Measurements from ENCODE around the gene ANO2. TPM values are rescaled to one million over a fixed set of nuclear protein-coding genes. Genes with fewer than 3 reads are reported as not detected.

The ANO2 gene
- polyA plus RNA-seq, 2 donors, result 1.3 to 1.4 TPM

DNA sequence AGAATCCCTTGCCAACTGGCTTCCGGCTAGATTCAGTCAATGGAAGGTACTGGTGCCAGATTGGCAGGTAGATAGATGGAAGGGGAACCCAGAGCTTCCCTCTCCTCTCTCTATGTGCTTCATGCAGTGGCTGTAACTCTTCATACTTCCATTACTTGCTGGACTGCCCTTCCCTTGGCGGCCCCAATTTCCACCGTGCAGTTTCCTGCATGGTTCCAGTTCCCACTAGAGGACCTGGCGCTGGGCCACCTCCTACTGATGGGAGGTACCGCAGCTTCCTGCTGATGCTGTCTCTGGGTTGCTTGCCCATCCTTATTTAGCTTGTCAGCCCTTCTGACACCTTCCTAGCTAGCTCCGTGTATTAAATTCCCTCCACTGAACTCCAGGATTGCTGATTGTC, 226.4 kb downstream of the ANO2 start:
- no peak overlapping the region for H3K27ac ChIP-seq (ENCODE audit: low read depth in 2 of 2, low read length in 1 of 2)
- H3K4me1 ChIP-seq (ENCODE audit: control insufficient read depth in 2 of 2, insufficient read depth in 2 of 2, low read length in 1 of 2), result no peaks in the 10 kb centered on the region
- WGBS, 2 donors, result 64 to 65% methylated on average over 6 of the region's 6 CpGs
- no peaks in the 10 kb centered on the region for H3K36me3 ChIP-seq (ENCODE audit: control insufficient read depth in 2 of 2, insufficient read depth in 2 of 2, low read length in 1 of 2)
- no peaks in the 10 kb centered on the region for H3K9me3 ChIP-seq (ENCODE audit: control insufficient read depth in 2 of 2, insufficient read depth in 1 of 2, low read depth in 1 of 2, low read length in 1 of 2)
- H3K4me3 ChIP-seq (ENCODE audit: low read depth in 1 of 2, low read length in 2 of 2), result no peak overlapping the region
- H3K27me3 ChIP-seq (ENCODE audit: control insufficient read depth in 1 of 2, insufficient read depth in 2 of 2, low read length in 2 of 2), result no peaks in the 10 kb centered on the region

DNA sequence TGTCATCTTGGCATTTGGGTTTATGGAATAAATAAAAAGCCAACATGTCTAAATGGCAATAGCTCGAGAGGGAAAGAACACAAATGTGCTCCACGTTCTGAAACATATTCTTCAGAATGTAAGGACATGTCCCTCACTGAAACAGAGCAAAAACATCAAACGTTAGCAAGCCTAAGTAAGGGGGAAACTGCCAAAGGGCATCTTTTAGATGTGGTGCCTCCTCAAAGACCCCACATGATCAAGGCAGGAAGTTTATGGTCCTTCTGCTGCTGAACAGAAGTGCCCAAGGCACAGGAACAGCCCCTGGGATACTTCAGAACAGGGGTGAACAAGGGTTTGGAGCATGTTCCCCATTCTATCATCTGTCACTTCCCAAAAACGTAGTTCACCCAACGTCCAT, 227.0 kb downstream of the ANO2 start:
- Histone ChIP-seq H3K27ac (ENCODE audit: low read depth in 2 of 2, low read length in 1 of 2) (no peak overlapping the region), H3K36me3 (ENCODE audit: control insufficient read depth in 2 of 2, insufficient read depth in 2 of 2, low read length in 1 of 2) (no peaks in the 10 kb centered on the region), H3K4me1 (ENCODE audit: control insufficient read depth in 2 of 2, insufficient read depth in 2 of 2, low read length in 1 of 2) (no peaks in the 10 kb centered on the region), H3K4me3 (ENCODE audit: low read depth in 1 of 2, low read length in 2 of 2) (no peak overlapping the region), H3K27me3 (ENCODE audit: control insufficient read depth in 1 of 2, insufficient read depth in 2 of 2, low read length in 2 of 2) (no peaks in the 10 kb centered on the region), H3K9me3 (ENCODE audit: control insufficient read depth in 2 of 2, insufficient read depth in 1 of 2, low read depth in 1 of 2, low read length in 1 of 2) (no peaks in the 10 kb centered on the region)
- 59 to 63% methylated on average over 5 of the region's 5 CpGs for WGBS, 2 donors

DNA sequence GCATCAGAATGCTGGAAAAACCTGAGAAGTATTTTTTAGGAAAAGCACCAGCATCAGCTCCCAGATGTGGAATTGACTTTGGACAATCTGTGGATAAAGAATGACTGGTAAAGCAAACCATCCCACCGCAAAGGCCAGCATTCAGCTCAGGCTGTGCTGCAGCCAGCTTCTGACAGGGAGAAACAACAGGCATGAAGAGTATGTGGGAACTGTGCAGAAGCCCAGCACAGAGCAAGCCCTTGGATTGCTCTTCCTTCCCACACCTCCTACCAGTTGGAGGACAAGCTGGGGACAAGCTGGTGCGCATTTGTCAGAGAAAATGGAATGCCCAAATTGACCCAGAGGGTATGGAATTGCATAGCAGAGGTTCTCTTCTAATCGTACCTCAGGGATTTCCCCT, 228.1 kb downstream of the ANO2 start:
- H3K4me1 ChIP-seq (ENCODE audit: control insufficient read depth in 2 of 2, insufficient read depth in 2 of 2, low read length in 1 of 2), result no peaks in the 10 kb centered on the region
- WGBS, 2 donors, result 61 to 71% methylated on average over 3 of the region's 3 CpGs

DNA sequence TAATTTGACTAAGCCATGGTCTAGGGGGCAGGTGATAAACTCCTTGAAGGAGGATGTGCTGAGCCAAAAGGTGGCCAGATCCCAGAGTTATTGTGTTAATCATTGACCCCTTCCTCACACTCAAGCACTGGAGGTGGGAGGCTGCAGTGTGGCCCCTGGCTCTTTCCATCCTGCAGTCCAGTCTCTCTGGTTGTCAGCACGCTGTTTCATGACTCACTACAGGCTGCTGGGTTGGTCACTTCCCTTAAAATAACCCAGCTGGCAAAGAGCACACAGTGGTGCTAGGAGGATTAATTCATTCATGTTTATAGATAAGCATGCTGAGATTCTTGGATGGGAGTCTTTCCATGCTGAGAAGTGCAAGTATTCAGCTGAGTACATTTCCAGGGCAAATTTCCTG, 228.9 kb downstream of the ANO2 start:
- 54 to 56% methylated on average over 1 of the region's 1 CpG for WGBS, 2 donors
- Histone ChIP-seq H3K36me3 (ENCODE audit: control insufficient read depth in 2 of 2, insufficient read depth in 2 of 2, low read length in 1 of 2) (no peaks in the 10 kb centered on the region), H3K4me3 (ENCODE audit: low read depth in 1 of 2, low read length in 2 of 2) (no peak overlapping the region), H3K27me3 (ENCODE audit: control insufficient read depth in 1 of 2, insufficient read depth in 2 of 2, low read length in 2 of 2) (no peaks in the 10 kb centered on the region), H3K9me3 (ENCODE audit: control insufficient read depth in 2 of 2, insufficient read depth in 1 of 2, low read depth in 1 of 2, low read length in 1 of 2) (no peaks in the 10 kb centered on the region), H3K27ac (ENCODE audit: low read depth in 2 of 2, low read length in 1 of 2) (no peak overlapping the region), H3K4me1 (ENCODE audit: control insufficient read depth in 2 of 2, insufficient read depth in 2 of 2, low read length in 1 of 2) (no peaks in the 10 kb centered on the region)

More for the DNA sequence above, 228.1 kb downstream of the ANO2 start:
- Histone ChIP-seq H3K27me3 (ENCODE audit: control insufficient read depth in 1 of 2, insufficient read depth in 2 of 2, low read length in 2 of 2) (no peaks in the 10 kb centered on the region), H3K4me3 (ENCODE audit: low read depth in 1 of 2, low read length in 2 of 2) (no peak overlapping the region), H3K9me3 (ENCODE audit: control insufficient read depth in 2 of 2, insufficient read depth in 1 of 2, low read depth in 1 of 2, low read length in 1 of 2) (no peaks in the 10 kb centered on the region), H3K36me3 (ENCODE audit: control insufficient read depth in 2 of 2, insufficient read depth in 2 of 2, low read length in 1 of 2) (no peaks in the 10 kb centered on the region), H3K27ac (ENCODE audit: low read depth in 2 of 2, low read length in 1 of 2) (no peak overlapping the region)

DNA sequence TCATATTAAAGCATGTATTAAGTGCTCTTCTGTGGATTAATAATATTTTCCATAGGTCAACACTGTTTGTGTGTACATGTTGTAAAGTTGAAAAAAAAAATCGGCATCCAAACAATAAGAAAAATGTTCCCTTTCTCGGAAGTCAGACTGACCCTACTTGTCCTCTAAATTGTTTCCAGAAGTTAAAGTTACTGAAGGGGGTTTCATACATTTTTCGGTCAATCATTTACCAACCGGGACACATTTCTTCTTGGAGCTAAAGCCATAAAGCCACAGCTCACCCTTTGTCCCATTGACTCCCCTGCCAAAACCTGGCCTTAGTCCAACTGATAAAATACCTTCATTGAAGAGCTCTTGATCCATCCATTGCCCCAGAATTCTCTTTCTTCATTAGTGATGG, 230.0 kb downstream of the ANO2 start:
- Histone ChIP-seq H3K4me3 (ENCODE audit: low read depth in 1 of 2, low read length in 2 of 2) (no peak overlapping the region), H3K36me3 (ENCODE audit: control insufficient read depth in 2 of 2, insufficient read depth in 2 of 2, low read length in 1 of 2) (no peaks in the 10 kb centered on the region), H3K27ac (ENCODE audit: low read depth in 2 of 2, low read length in 1 of 2) (no peak overlapping the region), H3K4me1 (ENCODE audit: control insufficient read depth in 2 of 2, insufficient read depth in 2 of 2, low read length in 1 of 2) (no peaks in the 10 kb centered on the region), H3K9me3 (ENCODE audit: control insufficient read depth in 2 of 2, insufficient read depth in 1 of 2, low read depth in 1 of 2, low read length in 1 of 2) (no peaks in the 10 kb centered on the region), H3K27me3 (ENCODE audit: control insufficient read depth in 1 of 2, insufficient read depth in 2 of 2, low read length in 2 of 2) (no peaks in the 10 kb centered on the region)
- WGBS, 2 donors, result 57 to 58% methylated on average over 4 of the region's 4 CpGs

DNA sequence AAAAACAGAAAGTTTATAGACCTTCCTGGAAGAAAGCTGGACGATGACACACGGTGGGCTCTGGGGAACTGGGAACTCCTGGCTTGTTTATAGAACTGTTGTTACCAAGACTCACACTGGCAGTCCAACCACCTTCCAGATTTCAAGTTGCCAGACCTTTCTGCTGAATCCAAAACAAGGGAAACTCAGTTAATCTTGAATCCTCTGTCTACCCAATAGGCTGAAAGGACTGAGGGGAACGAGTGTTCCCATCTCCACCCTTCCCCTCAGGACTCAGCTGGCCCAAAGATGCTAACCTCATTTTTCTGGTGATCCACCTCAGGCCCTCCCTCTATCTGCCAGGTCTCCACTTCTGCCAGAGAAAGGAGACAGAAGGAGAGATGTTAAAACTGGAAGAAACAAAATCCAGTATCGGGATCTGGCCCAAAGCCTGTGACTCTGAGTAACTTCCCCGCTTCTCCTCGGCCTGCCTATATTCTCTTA, 231.4 kb downstream of the ANO2 start:
- Histone ChIP-seq H3K9me3 (ENCODE audit: control insufficient read depth in 2 of 2, insufficient read depth in 1 of 2, low read depth in 1 of 2, low read length in 1 of 2) (no peaks in the 10 kb centered on the region), H3K4me3 (ENCODE audit: low read depth in 1 of 2, low read length in 2 of 2) (no peak overlapping the region), H3K4me1 (ENCODE audit: control insufficient read depth in 2 of 2, insufficient read depth in 2 of 2, low read length in 1 of 2) (no peaks in the 10 kb centered on the region), H3K27me3 (ENCODE audit: control insufficient read depth in 1 of 2, insufficient read depth in 2 of 2, low read length in 2 of 2) (no peaks in the 10 kb centered on the region), H3K36me3 (ENCODE audit: control insufficient read depth in 2 of 2, insufficient read depth in 2 of 2, low read length in 1 of 2) (no peaks in the 10 kb centered on the region), H3K27ac (ENCODE audit: low read depth in 2 of 2, low read length in 1 of 2) (no peak overlapping the region)
- 78 to 85% methylated on average over 6 of the region's 6 CpGs for WGBS, 2 donors

DNA sequence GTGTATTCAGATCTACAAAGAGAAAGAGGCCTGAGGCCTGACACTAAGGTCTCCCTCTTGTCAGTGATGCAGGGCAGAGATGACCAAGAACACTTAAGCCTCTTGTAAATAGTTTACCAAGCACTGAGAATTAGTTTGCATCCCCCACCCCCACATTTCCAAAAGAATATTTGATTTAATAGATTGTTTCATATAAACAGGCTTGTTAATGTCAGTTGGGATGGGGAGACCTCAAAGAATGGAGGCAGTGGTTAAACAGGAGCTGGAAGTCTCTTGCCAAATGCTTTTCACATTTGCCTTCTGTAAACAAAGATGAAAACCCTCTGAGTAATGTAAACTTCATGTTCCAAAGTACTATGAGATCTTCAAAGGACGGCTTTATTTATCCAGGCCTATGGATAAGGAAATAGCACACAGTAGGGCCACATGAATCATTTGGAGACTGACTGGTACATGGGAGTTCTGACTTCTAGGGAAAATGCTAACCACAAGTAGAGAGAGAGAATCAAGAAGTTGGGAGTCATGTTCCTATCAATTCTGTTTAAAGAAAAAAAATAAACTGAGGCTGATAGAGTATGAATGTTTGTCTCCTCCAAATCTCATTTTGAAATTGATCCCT, 234.7 kb downstream of the ANO2 start:
- H3K36me3 ChIP-seq (ENCODE audit: control insufficient read depth in 2 of 2, insufficient read depth in 2 of 2, low read length in 1 of 2), result no peaks in the 10 kb centered on the region
- WGBS, 2 donors, result 78% methylated on average over 1 of the region's 1 CpG
- no peak overlapping the region for H3K27ac ChIP-seq (ENCODE audit: low read depth in 2 of 2, low read length in 1 of 2)
- no peaks in the 10 kb centered on the region for H3K27me3 ChIP-seq (ENCODE audit: control insufficient read depth in 1 of 2, insufficient read depth in 2 of 2, low read length in 2 of 2)
- no peaks in the 10 kb centered on the region for H3K4me1 ChIP-seq (ENCODE audit: control insufficient read depth in 2 of 2, insufficient read depth in 2 of 2, low read length in 1 of 2)
- no peak overlapping the region for H3K4me3 ChIP-seq (ENCODE audit: low read depth in 1 of 2, low read length in 2 of 2)
- no peaks in the 10 kb centered on the region for H3K9me3 ChIP-seq (ENCODE audit: control insufficient read depth in 2 of 2, insufficient read depth in 1 of 2, low read depth in 1 of 2, low read length in 1 of 2)

DNA sequence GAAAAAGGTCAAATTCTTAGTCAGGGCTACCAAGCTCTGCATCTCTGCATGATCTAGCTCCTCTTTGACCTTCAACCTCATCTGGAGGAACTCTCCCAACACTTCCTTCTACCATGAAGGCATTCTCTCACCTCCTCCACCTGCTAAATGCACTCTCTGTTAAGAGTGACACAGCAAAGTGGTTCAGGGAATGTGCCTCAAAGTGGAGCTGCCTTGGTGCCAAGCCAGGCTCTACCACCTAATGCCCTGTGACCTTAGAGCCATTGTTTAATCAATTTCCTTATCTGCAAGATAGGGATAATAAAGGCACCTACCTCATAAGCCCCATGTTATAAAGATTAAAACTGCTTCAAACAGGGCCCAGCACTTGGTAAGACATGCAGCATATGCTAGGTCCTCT, 236.7 kb downstream of the ANO2 start:
- Histone ChIP-seq H3K27me3 (ENCODE audit: control insufficient read depth in 1 of 2, insufficient read depth in 2 of 2, low read length in 2 of 2) (no peaks in the 10 kb centered on the region), H3K27ac (ENCODE audit: low read depth in 2 of 2, low read length in 1 of 2) (no peak overlapping the region), H3K4me1 (ENCODE audit: control insufficient read depth in 2 of 2, insufficient read depth in 2 of 2, low read length in 1 of 2) (no peaks in the 10 kb centered on the region), H3K4me3 (ENCODE audit: low read depth in 1 of 2, low read length in 2 of 2) (no peak overlapping the region), H3K9me3 (ENCODE audit: control insufficient read depth in 2 of 2, insufficient read depth in 1 of 2, low read depth in 1 of 2, low read length in 1 of 2) (no peaks in the 10 kb centered on the region), H3K36me3 (ENCODE audit: control insufficient read depth in 2 of 2, insufficient read depth in 2 of 2, low read length in 1 of 2) (no peaks in the 10 kb centered on the region)

DNA sequence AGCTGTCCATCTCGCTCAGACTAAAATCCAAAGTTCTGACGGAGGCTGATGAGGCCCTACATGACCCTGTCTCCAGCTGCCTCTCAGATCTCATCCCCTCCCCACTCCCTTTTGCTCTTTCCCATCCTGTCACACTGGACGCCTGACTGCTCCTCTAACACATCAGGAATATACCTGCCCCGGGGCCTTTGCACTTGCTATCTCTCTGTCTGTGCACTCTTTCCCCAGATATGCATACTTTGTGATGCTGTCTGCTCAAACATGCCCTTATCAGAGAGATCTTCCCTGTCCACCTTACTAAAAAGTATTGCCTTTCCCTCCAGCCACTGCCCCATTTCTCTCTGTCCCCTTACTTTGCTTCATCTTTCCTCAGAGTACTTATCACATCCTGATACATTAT, 238.8 kb downstream of the ANO2 start:
- 93% methylated on average over 4 of the region's 4 CpGs for WGBS, 2 donors
- no peaks in the 10 kb centered on the region for H3K4me1 ChIP-seq (ENCODE audit: control insufficient read depth in 2 of 2, insufficient read depth in 2 of 2, low read length in 1 of 2)

DNA sequence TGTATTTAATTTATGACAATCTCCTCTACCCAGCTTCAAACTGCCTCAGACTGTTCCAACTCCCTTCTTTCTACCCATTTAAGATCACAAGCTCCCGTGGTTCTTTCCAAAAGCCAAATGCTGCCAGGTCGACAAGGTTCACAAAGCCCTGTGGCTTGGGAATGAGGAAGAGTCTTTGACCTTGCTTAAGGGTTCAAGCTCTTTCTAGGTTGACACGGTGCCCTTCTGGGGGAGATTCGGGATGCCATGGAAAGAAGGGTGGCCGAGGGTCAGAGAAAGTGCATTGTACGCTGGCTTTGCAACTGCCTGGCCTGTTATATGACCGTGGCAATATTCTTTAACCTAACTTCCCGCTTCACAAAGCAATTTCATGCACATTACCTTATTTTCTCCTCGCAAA, 239.3 kb downstream of the ANO2 start:
- H3K4me3 ChIP-seq (ENCODE audit: low read depth in 1 of 2, low read length in 2 of 2), result no peak overlapping the region
- no peaks in the 10 kb centered on the region for H3K9me3 ChIP-seq (ENCODE audit: control insufficient read depth in 2 of 2, insufficient read depth in 1 of 2, low read depth in 1 of 2, low read length in 1 of 2)
- no peak overlapping the region for H3K27ac ChIP-seq (ENCODE audit: low read depth in 2 of 2, low read length in 1 of 2)
- 81 to 89% methylated on average over 9 of the region's 9 CpGs for WGBS, 2 donors
- no peaks in the 10 kb centered on the region for H3K27me3 ChIP-seq (ENCODE audit: control insufficient read depth in 1 of 2, insufficient read depth in 2 of 2, low read length in 2 of 2)
- H3K36me3 ChIP-seq (ENCODE audit: control insufficient read depth in 2 of 2, insufficient read depth in 2 of 2, low read length in 1 of 2), result no peaks in the 10 kb centered on the region
- no peaks in the 10 kb centered on the region for H3K4me1 ChIP-seq (ENCODE audit: control insufficient read depth in 2 of 2, insufficient read depth in 2 of 2, low read length in 1 of 2)

More for the DNA sequence above, 238.8 kb downstream of the ANO2 start:
- Histone ChIP-seq H3K27ac (ENCODE audit: low read depth in 2 of 2, low read length in 1 of 2) (no peak overlapping the region), H3K4me3 (ENCODE audit: low read depth in 1 of 2, low read length in 2 of 2) (no peak overlapping the region), H3K27me3 (ENCODE audit: control insufficient read depth in 1 of 2, insufficient read depth in 2 of 2, low read length in 2 of 2) (no peaks in the 10 kb centered on the region), H3K36me3 (ENCODE audit: control insufficient read depth in 2 of 2, insufficient read depth in 2 of 2, low read length in 1 of 2) (no peaks in the 10 kb centered on the region), H3K9me3 (ENCODE audit: control insufficient read depth in 2 of 2, insufficient read depth in 1 of 2, low read depth in 1 of 2, low read length in 1 of 2) (no peaks in the 10 kb centered on the region)
